Astrocyte (in vitro differentiated cells and primary cell): ENCODE results near the gene ABCA1. TPM values are rescaled to one million over a fixed set of nuclear protein-coding genes. Genes with fewer than 3 reads are reported as not detected.

Source experiments
- DNase-seq: peaks from one replicate; pipeline ENCODE4 v3.0.0-alpha.2; 2010; ENCODE audit warnings: low read depth
- FAIRE-seq: peaks from 2 replicates; lab custom pipeline; 2011; peaks lifted over from hg19 to GRCh38; lab: Jason Lieb, UNC
- H2AFZ ChIP-seq: 2 replicates; pipeline ENCODE4 v1.6.0; 2012; ENCODE audit warnings: low read depth, low read length, inconsistent platforms
- H3K27ac ChIP-seq: 2 replicates; pipeline ENCODE4 v1.5.1; 2011; ENCODE audit warnings: low read depth, low read length, inconsistent platforms
- H3K27me3 ChIP-seq: 2 replicates; pipeline ENCODE4 v1.6.0; 2011; ENCODE audit warnings: low read length, inconsistent platforms; ENCODE audit not compliant: insufficient read depth
- H3K36me3 ChIP-seq: 2 replicates; pipeline ENCODE4 v1.5.1; 2011; ENCODE audit warnings: low read length, inconsistent platforms; ENCODE audit not compliant: insufficient read depth
- H3K4me1 ChIP-seq: 2 replicates; pipeline ENCODE4 v1.5.1; 2011; ENCODE audit warnings: low read length, inconsistent platforms; ENCODE audit not compliant: insufficient read depth
- H3K4me2 ChIP-seq: 2 replicates; pipeline ENCODE4 v1.6.0; 2012; ENCODE audit warnings: low read length, inconsistent platforms
- H3K4me3 ChIP-seq: 2 replicates; pipeline ENCODE4 v1.5.1; 2011; ENCODE audit warnings: low read depth, mild to moderate bottlenecking, low read length, inconsistent platforms; ENCODE audit not compliant: insufficient read depth
- H3K79me2 ChIP-seq: 2 replicates; pipeline ENCODE4 v1.6.0; 2012; ENCODE audit warnings: mild to moderate bottlenecking, low read length, inconsistent platforms; ENCODE audit not compliant: insufficient read depth
- H3K9ac ChIP-seq: 2 replicates; pipeline ENCODE4 v1.6.0; 2012; ENCODE audit warnings: mild to moderate bottlenecking, low read length, inconsistent platforms
- H3K9me3 ChIP-seq: 2 replicates; pipeline ENCODE4 v1.5.1; 2012; ENCODE audit warnings: low read depth, mild to moderate bottlenecking, low read length, inconsistent platforms; ENCODE audit not compliant: insufficient read depth
- H4K20me1 ChIP-seq: 2 replicates; pipeline ENCODE4 v1.6.0; 2012; ENCODE audit warnings: low read length, inconsistent platforms; ENCODE audit not compliant: insufficient read depth
- H3K27ac Mint-ChIP-seq: one replicate; pipeline ENCODE4 v1.8.0; 2021; ENCODE audit warnings: mild to moderate bottlenecking, mixed read lengths; ENCODE audit not compliant: unreplicated experiment
- H3K27me3 Mint-ChIP-seq: one replicate; pipeline ENCODE4 v1.8.0; 2021; ENCODE audit warnings: low read depth, mixed read lengths; ENCODE audit not compliant: unreplicated experiment
- H3K36me3 Mint-ChIP-seq: one replicate; pipeline ENCODE4 v1.8.0; 2021; ENCODE audit warnings: low read depth, mixed read lengths; ENCODE audit not compliant: unreplicated experiment
- H3K4me1 Mint-ChIP-seq: one replicate; pipeline ENCODE4 v1.8.0; 2021; ENCODE audit warnings: low read depth, mixed read lengths; ENCODE audit not compliant: unreplicated experiment
- H3K4me3 Mint-ChIP-seq: one replicate; pipeline ENCODE4 v1.8.0; 2021; ENCODE audit warnings: mild to moderate bottlenecking, moderate library complexity, mixed read lengths; ENCODE audit not compliant: unreplicated experiment
- H3K9me3 Mint-ChIP-seq: one replicate; pipeline ENCODE4 v1.8.0; 2021; ENCODE audit warnings: mild to moderate bottlenecking, mixed read lengths; ENCODE audit not compliant: unreplicated experiment
- EZH2 ChIP-seq: IDR thresholded peaks from 2 replicates; pipeline ENCODE4 v1.6.1; 2012; ENCODE audit warnings: mild to moderate bottlenecking, low read length, inconsistent platforms; ENCODE audit not compliant: insufficient read depth
- total RNA-seq: library from RNA; stranded (reverse); gene quantifications from 2 replicates; pipeline ENCODE4 v1.2.1, GENCODE V29; 2021
- TF ChIP-seq, protein P1 (sequence below): IDR thresholded peaks from 2 replicates; pipeline ENCODE4 v1.5.1; 2011; ENCODE audit warnings: low read depth, mild to moderate bottlenecking, inconsistent platforms, low read length, moderate library complexity; ENCODE audit not compliant: insufficient read depth

ABCA1 gene
- total RNA-seq, 1 donor from 2014 or later, result 109 TPM

GRCh38 chr9:104815851-104816565 is 111.9 kb downstream of the ABCA1 start:
- H3K27ac ChIP-seq, result no peak overlapping the region
- no peak overlapping the region for H2AFZ ChIP-seq
- Mint-ChIP-seq H3K4me1 (peaks cover 6% of the 10 kb centered on the region), H3K36me3 (peaks cover 62% of the 10 kb centered on the region), H3K27me3 (no peaks in the 10 kb centered on the region), H3K4me3 (no peak overlapping the region), H3K9me3 (no peaks in the 10 kb centered on the region), H3K27ac (peak overlapping the region; percentile 41)
- no peak for TF ChIP-seq EZH2
- TF ChIP-seq, protein P1, sequence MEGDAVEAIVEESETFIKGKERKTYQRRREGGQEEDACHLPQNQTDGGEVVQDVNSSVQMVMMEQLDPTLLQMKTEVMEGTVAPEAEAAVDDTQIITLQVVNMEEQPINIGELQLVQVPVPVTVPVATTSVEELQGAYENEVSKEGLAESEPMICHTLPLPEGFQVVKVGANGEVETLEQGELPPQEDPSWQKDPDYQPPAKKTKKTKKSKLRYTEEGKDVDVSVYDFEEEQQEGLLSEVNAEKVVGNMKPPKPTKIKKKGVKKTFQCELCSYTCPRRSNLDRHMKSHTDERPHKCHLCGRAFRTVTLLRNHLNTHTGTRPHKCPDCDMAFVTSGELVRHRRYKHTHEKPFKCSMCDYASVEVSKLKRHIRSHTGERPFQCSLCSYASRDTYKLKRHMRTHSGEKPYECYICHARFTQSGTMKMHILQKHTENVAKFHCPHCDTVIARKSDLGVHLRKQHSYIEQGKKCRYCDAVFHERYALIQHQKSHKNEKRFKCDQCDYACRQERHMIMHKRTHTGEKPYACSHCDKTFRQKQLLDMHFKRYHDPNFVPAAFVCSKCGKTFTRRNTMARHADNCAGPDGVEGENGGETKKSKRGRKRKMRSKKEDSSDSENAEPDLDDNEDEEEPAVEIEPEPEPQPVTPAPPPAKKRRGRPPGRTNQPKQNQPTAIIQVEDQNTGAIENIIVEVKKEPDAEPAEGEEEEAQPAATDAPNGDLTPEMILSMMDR, result no peak
- no peak for FAIRE-seq
- no peaks in the 10 kb centered on the region for H3K27me3 ChIP-seq
- H3K4me3 ChIP-seq, result no peak overlapping the region
- H4K20me1 ChIP-seq, result peaks cover 8% of the 10 kb centered on the region
- no peaks in the 10 kb centered on the region for H3K79me2 ChIP-seq
- no peak overlapping the region for H3K9ac ChIP-seq
- peaks cover 66% of the 10 kb centered on the region for H3K36me3 ChIP-seq
- H3K4me2 ChIP-seq, result no peak overlapping the region
- H3K9me3 ChIP-seq, result no peaks in the 10 kb centered on the region
- peaks cover 5% of the 10 kb centered on the region for H3K4me1 ChIP-seq
- no peak for DNase-seq

DNA sequence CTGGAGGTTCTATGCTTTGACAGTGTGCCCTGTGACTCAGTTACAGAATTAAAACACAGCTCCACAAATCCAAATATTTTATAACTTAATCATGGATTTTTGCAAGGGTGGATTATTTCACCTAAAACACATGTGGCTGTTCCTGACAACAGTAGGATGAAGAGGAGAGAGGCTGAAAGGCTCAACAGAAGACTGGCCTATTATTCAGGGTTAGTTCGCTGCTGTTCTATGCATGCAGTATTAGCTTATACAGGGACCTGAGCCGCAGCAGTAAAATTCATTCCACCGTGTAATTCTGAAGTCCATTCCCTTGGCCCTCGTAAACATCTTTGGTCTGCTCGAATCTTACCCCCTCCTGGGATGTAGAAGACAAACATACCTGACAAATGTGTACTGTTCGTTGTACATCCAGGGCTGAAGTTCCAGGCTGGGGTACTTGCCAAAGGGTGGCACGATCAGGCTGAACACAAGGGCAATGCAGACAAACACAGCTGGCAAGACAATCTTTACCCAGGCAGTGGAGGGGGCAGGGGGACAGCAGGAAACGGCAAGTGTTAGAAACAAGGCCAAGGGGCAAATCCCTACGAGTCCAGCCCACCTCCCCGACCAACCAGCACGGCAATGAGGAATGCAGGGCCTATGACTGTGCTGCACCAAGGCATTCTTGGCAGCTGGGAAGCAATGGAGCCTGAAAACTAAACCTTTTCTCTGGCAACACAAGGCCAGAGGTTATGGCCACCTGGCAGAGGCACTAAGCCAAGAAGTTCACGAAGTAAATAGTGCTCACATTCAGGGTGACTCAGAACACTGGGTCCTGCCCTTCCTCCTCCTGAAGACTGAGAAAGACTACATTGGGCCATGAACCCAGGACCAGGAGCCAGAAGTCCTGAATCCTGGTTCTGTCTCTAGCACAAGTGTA is 117.3 kb downstream of the ABCA1 start:
- H3K36me3 ChIP-seq, result peaks cover 32% of the 10 kb centered on the region
- Mint-ChIP-seq H3K4me1 (peaks cover 11% of the 10 kb centered on the region), H3K9me3 (no peaks in the 10 kb centered on the region), H3K27ac (no peak overlapping the region), H3K36me3 (peaks cover 47% of the 10 kb centered on the region), H3K27me3 (no peaks in the 10 kb centered on the region), H3K4me3 (peak overlapping the region; percentile 9)
- peak overlapping the region; percentile 11 for H3K9ac ChIP-seq
- no peaks in the 10 kb centered on the region for H3K27me3 ChIP-seq
- peak; percentile 71 for DNase-seq
- TF ChIP-seq, protein P1, result no peak
- no peak for TF ChIP-seq EZH2
- H2AFZ ChIP-seq, result peak overlapping the region; percentile 1
- H4K20me1 ChIP-seq, result peaks cover 24% of the 10 kb centered on the region
- FAIRE-seq, result no peak
- no peaks in the 10 kb centered on the region for H3K79me2 ChIP-seq
- H3K4me1 ChIP-seq, result peaks cover 13% of the 10 kb centered on the region
- H3K27ac ChIP-seq, result peak overlapping the region; percentile 56
- H3K9me3 ChIP-seq, result no peaks in the 10 kb centered on the region
- H3K4me3 ChIP-seq, result no peak overlapping the region
- H3K4me2 ChIP-seq, result peak overlapping the region; percentile 60
